PC-3 (cell line): ENCODE data around the gene C19orf33. TPM values are rescaled to one million over a fixed set of nuclear protein-coding genes. Genes with fewer than 3 reads are reported as not detected.
A peak's percentile ranks its signal among the peaks of the same experiment; 100 is the strongest.

Experiments
- ATAC-seq: fragments of 200-7000 bp; cut with Tn5 transposase; 2 replicates; pipeline ENCODE4 v1.9.1; 2020; ENCODE audit warnings: mild to moderate bottlenecking, moderate library complexity
- BruUV-seq: library from RNA; stranded (reverse); fragments of 400-500 nt; replicated peaks from 2 replicates; lab custom pipeline; 2021; lab: Mats Ljungman, UMichigan
- CTCF ChIA-PET: fragments of 300-600 bp; sonication (Branson Sonifier 250); formaldehyde crosslinking; loops from one replicate; lab custom pipeline; 2022; ENCODE audit warnings: antibody characterized with exemption; lab: Charles Lee
- POLR2A ChIA-PET: fragments of 300-600 bp; sonication (Branson Sonifier 250); formaldehyde crosslinking; loops from one replicate; lab custom pipeline; 2022; ENCODE audit warnings: antibody characterized with exemption; ENCODE audit not compliant: unreplicated experiment; lab: Charles Lee
- DNase-seq: peaks from one replicate; pipeline ENCODE4 v3.0.0-alpha.2; 2015
- H2AFZ ChIP-seq: fragments of 300-600 bp; sonication (generic); 2 replicates; pipeline ENCODE4 v1.6.0; 2016; ENCODE audit warnings: antibody characterized with exemption, low read length
- H3F3A ChIP-seq: fragments of 300-600 bp; sonication (generic); one replicate; pipeline ENCODE4 v1.6.0; 2017; ENCODE audit warnings: antibody characterized with exemption, low read length, control low read depth, mild to moderate bottlenecking; ENCODE audit not compliant: unreplicated experiment
- H3K27ac ChIP-seq: fragments of 300-600 bp; sonication (generic); 2 replicates; pipeline ENCODE4 v1.5.1; 2016; ENCODE audit warnings: mild to moderate bottlenecking, low read length
- H3K27me3 ChIP-seq: fragments of 300-600 bp; sonication (generic); 2 replicates; pipeline ENCODE4 v1.6.1; 2016; ENCODE audit warnings: low read length, mixed read lengths
- H3K36me3 ChIP-seq: fragments of 300-600 bp; sonication (generic); 2 replicates; pipeline ENCODE4 v1.6.1; 2016; ENCODE audit warnings: low read depth, mixed run types, low read length, mixed read lengths
- H3K4me1 ChIP-seq: fragments of 300-600 bp; sonication (generic); 2 replicates; pipeline ENCODE4 v1.5.1; 2016; ENCODE audit warnings: low read length; ENCODE audit not compliant: insufficient read depth
- H3K4me2 ChIP-seq: fragments of 300-600 bp; sonication (generic); 2 replicates; pipeline ENCODE4 v1.6.0; 2016; ENCODE audit warnings: low read length
- H3K4me3 ChIP-seq: fragments of 300-600 bp; sonication (generic); 2 replicates; pipeline ENCODE4 v1.5.1; 2016; ENCODE audit warnings: mild to moderate bottlenecking, low read length, mixed read lengths
- H3K79me2 ChIP-seq: fragments of 300-600 bp; sonication (generic); 2 replicates; pipeline ENCODE4 v1.6.1; 2017; ENCODE audit warnings: low read length, mixed read lengths
- H3K9ac ChIP-seq: fragments of 300-600 bp; sonication (generic); 2 replicates; pipeline ENCODE4 v1.6.0; 2016; ENCODE audit warnings: mild to moderate bottlenecking, low read length
- H3K9me2 ChIP-seq: fragments of 300-600 bp; sonication (generic); replicated peaks from 2 replicates; pipeline ENCODE4 v1.6.1; 2016; ENCODE audit warnings: mixed run types, low read length, mixed read lengths
- H3K9me3 ChIP-seq: fragments of 300-600 bp; sonication (generic); 2 replicates; pipeline ENCODE4 v1.6.1; 2016; ENCODE audit warnings: low read length, mixed read lengths
- H4K20me1 ChIP-seq: fragments of 300-600 bp; sonication (generic); 2 replicates; pipeline ENCODE4 v1.6.1; 2016; ENCODE audit warnings: low read length, mixed read lengths
- CTCF ChIP-seq: fragments of 300-600 bp; sonication (generic); conservative IDR thresholded peaks from 2 replicates; pipeline ENCODE4 v1.5.1; 2017; ENCODE audit warnings: antibody characterized with exemption, low read depth, mild to moderate bottlenecking, low read length
- EZH2 ChIP-seq: fragments of 300-600 bp; sonication (generic); IDR thresholded peaks from one replicate; pipeline ENCODE4 v1.6.1; 2017; ENCODE audit warnings: antibody characterized with exemption, mild to moderate bottlenecking, low read length; ENCODE audit not compliant: unreplicated experiment
- EZH2phosphoT487 ChIP-seq: fragments of 300-600 bp; sonication (generic); IDR thresholded peaks from 2 replicates; pipeline ENCODE4 v1.6.1; 2018; ENCODE audit warnings: mild to moderate bottlenecking, antibody characterized with exemption, low read length, borderline replicate concordance
- intact Hi-C: fragments of 100-400 bp; cut with micrococcal nuclease; formaldehyde crosslinking; loops from 2 replicates; pipeline ENCODE4 v1.9.0; 2023
- total RNA-seq: library from RNA; depleted of rRNA; stranded (reverse); fragments of >200 nt; gene quantifications from 2 replicates; pipeline ENCODE4 v1.2.3, GENCODE V29; 2014

Gene C19orf33
- total RNA-seq, 1 experiment from 2014 or later: 212 TPM

GRCh38 chr19:38283271-38283670, 20.8 kb upstream of the C19orf33 start:
- ATAC-seq (no peak), DNase-seq (no peak)
- POLR2A ChIA-PET: no interaction called here
- H3K9ac ChIP-seq: no peak overlapping the region
- H4K20me1 ChIP-seq: no peaks in the 10 kb centered on the region
- peaks cover 26% of the 10 kb centered on the region for H3K36me3 ChIP-seq
- no peak overlapping the region for H2AFZ ChIP-seq
- H3K4me1 ChIP-seq: peaks cover 26% of the 10 kb centered on the region
- H3K27me3 ChIP-seq: no peaks in the 10 kb centered on the region
- no peak overlapping the region for H3K4me3 ChIP-seq
- peaks cover 90% of the 10 kb centered on the region for H3K79me2 ChIP-seq
- H3K9me2 ChIP-seq: no peaks in the 10 kb centered on the region
- H3F3A ChIP-seq: peaks cover 4% of the 10 kb centered on the region
- H3K9me3 ChIP-seq: no peaks in the 10 kb centered on the region
- CTCF ChIA-PET: no interaction called here
- TF ChIP-seq CTCF (no peak), EZH2 (no peak), EZH2phosphoT487 (no peak)
- BruUV-seq: no TSS peak
- no peak overlapping the region for H3K27ac ChIP-seq
- intact Hi-C loops: no loop called here
- H3K4me2 ChIP-seq: no peak overlapping the region

- no peak overlapping the region for H3K4me2 ChIP-seq
- H3K9ac ChIP-seq: no peak overlapping the region
- H3K27ac ChIP-seq: no peak overlapping the region
- H3F3A ChIP-seq: peaks cover 4% of the 10 kb centered on the region
- H4K20me1 ChIP-seq: no peaks in the 10 kb centered on the region
- DNase-seq: no peak
- no peak overlapping the region for H2AFZ ChIP-seq
- H3K4me1 ChIP-seq: peaks cover 20% of the 10 kb centered on the region
- no TSS peak for BruUV-seq
- H3K79me2 ChIP-seq: peaks cover 86% of the 10 kb centered on the region
- H3K36me3 ChIP-seq: peaks cover 27% of the 10 kb centered on the region
- ChIA-PET CTCF (interaction anchor here (0.7 kb wide), 1 partner anchor 143 kb away, joined by 7 read pairs; no protein-coding TSS in a partner anchor), POLR2A (interaction anchor here (0.8 kb wide), 1 partner anchor 38 kb away, joined by 8 read pairs; no protein-coding TSS in a partner anchor)
- H3K4me3 ChIP-seq: no peak overlapping the region
- H3K27me3 ChIP-seq: no peaks in the 10 kb centered on the region
- no peaks in the 10 kb centered on the region for H3K9me3 ChIP-seq
- no peak for ATAC-seq
- H3K9me2 ChIP-seq: no peaks in the 10 kb centered on the region
- intact Hi-C loops: no loop called here
- TF ChIP-seq EZH2: no peak
- TF ChIP-seq CTCF: no peak
- TF ChIP-seq EZH2phosphoT487: no peak
These were observed 19.6 kb upstream of the C19orf33 start for GRCh38 chr19:38284422-38284821.

GRCh38 chr19:38285567-38285966, 18.5 kb upstream of the C19orf33 start:
- ChIA-PET POLR2A (interaction anchor here (0.6 kb wide), 2 partner anchors 15 to 18 kb away, joined by 3 to 6 read pairs; no protein-coding TSS in a partner anchor), CTCF (no interaction called here)
- peak overlapping the region; percentile 69 for H3K4me2 ChIP-seq
- peaks cover 31% of the 10 kb centered on the region for H3K4me1 ChIP-seq
- peak overlapping the region; percentile 51 for H3K9ac ChIP-seq
- peaks cover 11% of the 10 kb centered on the region for H3F3A ChIP-seq
- peak overlapping the region; percentile 88 for H3K27ac ChIP-seq
- no peak for TF ChIP-seq EZH2phosphoT487
- TF ChIP-seq EZH2: no peak
- TF ChIP-seq CTCF: no peak
- peaks cover 74% of the 10 kb centered on the region for H3K79me2 ChIP-seq
- no peaks in the 10 kb centered on the region for H3K9me3 ChIP-seq
- H3K4me3 ChIP-seq: no peak overlapping the region; the same call in 1 of the 2 replicates
- no peak overlapping the region for H2AFZ ChIP-seq
- intact Hi-C loops: no loop called here
- BruUV-seq: no TSS peak
- no peaks in the 10 kb centered on the region for H4K20me1 ChIP-seq
- no peaks in the 10 kb centered on the region for H3K9me2 ChIP-seq
- peaks cover 21% of the 10 kb centered on the region for H3K36me3 ChIP-seq
- DNase-seq: peak; percentile 65
- peak; percentile 46 for ATAC-seq
- H3K27me3 ChIP-seq: no peaks in the 10 kb centered on the region
